ENCODE data around the gene FRMPD3.
A peak's percentile ranks its signal among the peaks of the same experiment; 100 is the strongest.

The FRMPD3 gene

DNA sequence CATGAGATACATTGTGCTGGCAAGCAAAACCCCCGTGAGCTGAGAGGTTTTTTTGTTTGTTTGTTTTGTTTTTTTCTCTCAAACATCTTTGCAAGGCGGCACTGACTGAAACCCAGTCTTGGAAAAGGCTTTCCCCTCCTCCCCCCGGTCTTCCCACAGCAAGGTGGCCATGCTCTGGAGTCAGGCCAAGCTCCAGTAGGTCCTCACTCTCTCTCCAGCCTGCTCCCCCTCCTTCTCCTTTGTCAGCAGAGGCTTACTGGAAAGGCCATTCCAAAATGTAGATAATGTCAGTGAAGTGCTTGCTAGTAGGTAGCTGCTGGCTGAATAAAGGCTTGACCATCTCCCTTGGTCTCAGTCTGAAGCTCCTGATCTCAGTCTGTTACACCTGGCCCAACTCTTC lies 32.6 kb downstream of the FRMPD3 start:
- DNase-seq (ENCODE audit: low spot score): no peak

DNA sequence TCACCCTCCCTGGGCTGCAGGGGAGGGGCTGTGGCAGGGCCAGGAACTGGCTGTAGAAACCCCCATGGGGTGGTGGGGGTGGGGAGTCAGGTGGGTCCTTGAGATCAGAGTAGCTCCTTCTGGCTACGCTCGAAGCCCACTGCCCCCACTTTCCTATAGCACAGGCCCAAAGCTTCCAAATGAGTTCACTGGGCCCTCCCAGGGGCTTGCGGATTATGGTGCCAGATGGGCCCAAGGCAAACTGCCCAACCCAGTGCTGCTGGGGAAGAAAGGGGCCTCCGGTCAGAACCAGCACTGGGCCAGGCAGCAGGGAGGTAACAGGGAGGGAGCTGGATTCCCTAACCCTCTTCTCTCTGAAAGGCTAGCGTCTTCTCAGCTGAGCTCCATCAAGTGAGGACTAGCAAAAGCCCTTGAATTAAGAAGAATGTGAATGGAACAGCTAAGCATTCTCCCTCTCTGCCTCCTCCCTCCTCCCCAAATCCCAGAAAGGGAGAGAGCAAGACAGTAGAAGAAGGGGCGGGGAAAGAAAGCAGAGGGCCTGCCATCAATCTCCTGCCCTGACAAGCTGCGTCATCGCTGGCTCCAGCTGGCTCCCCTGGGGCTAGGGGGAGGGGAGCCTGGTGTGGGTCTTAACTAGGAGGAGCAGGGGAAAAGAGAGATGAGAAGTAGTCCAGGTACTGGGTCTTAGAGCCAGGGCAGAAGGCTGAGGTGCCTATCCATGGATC lies 34.7 kb downstream of the FRMPD3 start:
- peak; percentile 5 for DNase-seq (ENCODE audit: low spot score)

DNA sequence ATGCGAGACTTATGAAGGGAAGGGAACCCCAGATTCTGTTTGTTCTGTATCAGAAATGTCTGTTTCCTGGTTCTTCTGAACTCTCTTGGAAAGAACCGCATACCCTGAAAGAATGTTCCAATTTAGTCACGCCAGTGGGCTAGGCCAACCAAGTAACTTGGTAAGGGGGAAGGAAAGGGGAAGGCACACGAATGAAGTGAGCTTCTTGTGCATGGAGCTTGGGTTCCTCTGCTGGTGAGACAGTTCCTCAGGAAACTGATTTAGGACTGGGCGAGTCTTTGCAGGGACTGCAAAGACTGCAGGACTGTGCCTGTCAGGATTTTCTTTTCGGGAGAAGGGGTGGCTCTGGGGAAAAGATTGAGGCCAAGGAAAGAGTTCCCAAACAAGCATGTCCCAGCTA lies 35.6 kb downstream of the FRMPD3 start:
- no peak for DNase-seq (ENCODE audit: low spot score)

DNA sequence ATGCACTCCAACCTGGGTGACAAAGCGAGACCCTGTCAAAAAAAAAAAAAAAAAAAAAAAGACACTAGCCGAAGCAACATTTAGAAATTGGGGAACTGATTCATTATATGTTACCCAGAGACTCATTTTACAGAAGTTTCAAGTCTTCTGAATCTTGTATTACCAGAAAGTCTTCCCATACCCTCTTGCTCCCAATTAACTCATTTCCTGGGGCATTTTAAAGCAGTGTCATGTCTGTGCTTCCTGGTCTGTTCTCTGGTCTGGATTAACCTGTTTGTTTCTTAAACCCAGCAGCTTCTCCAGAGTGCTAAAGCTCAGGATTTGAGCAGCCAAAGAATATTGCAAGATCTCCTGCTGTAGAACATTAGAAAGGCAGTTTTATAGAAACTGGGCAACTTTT lies 43.7 kb downstream of the FRMPD3 start:
- no peak for DNase-seq (ENCODE audit: low spot score)

DNA sequence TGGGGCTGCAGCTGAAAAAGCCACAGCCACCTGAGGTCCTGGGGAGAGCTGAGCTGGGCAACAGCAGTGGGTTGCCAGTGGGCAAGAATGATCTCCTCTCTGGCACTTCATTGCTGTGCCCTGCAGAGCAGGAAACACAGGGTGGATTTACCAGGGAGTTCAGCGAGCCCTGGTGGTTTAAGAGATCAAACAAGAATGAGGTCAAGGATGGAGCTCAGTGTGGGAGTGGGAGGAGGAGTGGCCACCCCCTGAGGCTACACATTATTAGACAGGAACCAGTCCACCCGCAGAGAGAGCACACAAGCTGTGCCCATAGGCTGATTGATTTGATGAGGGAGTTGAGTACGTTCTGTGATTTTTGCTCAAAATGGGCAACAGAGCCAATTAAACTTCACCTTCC lies 47.3 kb downstream of the FRMPD3 start:
- DNase-seq (ENCODE audit: low spot score): no peak
